Naive thymus-derived CD8-positive, alpha-beta T cell (primary cell): ENCODE data around the gene EMC9. TPM values are rescaled to one million over a fixed set of nuclear protein-coding genes. Genes with fewer than 3 reads are reported as not detected.
A peak's percentile ranks its signal among the peaks of the same experiment; 100 is the strongest.

Source experiments
- ATAC-seq, 2 donors: fragments of 150-1000 bp; cut with Tn5 transposase in 1 of 2; sonication (Bioruptor Pico), chemical (Tn5 transposase) in 1 of 2; 1 replicate in 1 of 2; 2 replicates in 1 of 2; pipeline ENCODE4 v1.10.0; 2021; ENCODE audit warnings: mild to moderate bottlenecking in 2 of 2, moderate library complexity in 2 of 2
- POLR2A ChIA-PET: fragments of 350-600 bp; sonication (Branson Sonifier 250); formaldehyde crosslinking; loops from one replicate; lab custom pipeline; 2021; ENCODE audit warnings: antibody characterized with exemption; lab: Charles Lee
- DNase-seq, 10 donors: peaks; one replicate each; pipeline versions ENCODE4 v3.0.0 to v3.0.0-alpha.2; 2020 to 2022
- H3K27ac Mint-ChIP-seq, 10 donors: one replicate each; pipeline ENCODE4 v1.8.0; 2020 to 2022; ENCODE audit warnings: mild to moderate bottlenecking in 10 of 10, mixed read lengths in 10 of 10, moderate library complexity in 4 of 10, inconsistent platforms in 1 of 10
- H3K27me3 Mint-ChIP-seq, 5 donors: one replicate each; pipeline ENCODE4 v1.8.0; 2021 to 2022; ENCODE audit warnings: mixed read lengths in 5 of 5
- H3K36me3 Mint-ChIP-seq, 3 donors: one replicate each; pipeline ENCODE4 v1.8.0; 2020 to 2022; ENCODE audit warnings: mixed read lengths in 3 of 3, mild to moderate bottlenecking in 2 of 3, inconsistent platforms in 1 of 3
- H3K4me1 Mint-ChIP-seq, 4 donors: one replicate each; pipeline ENCODE4 v1.8.0; 2021 to 2022; ENCODE audit warnings: mixed read lengths in 4 of 4
- H3K4me3 Mint-ChIP-seq, 10 donors: one replicate each; pipeline ENCODE4 v1.8.0; 2020 to 2022; ENCODE audit warnings: mild to moderate bottlenecking in 10 of 10, mixed read lengths in 10 of 10, moderate library complexity in 6 of 10, inconsistent platforms in 1 of 10
- H3K9me3 Mint-ChIP-seq, 9 donors: one replicate each; pipeline ENCODE4 v1.8.0; 2020 to 2022; ENCODE audit warnings: mixed read lengths in 9 of 9, mild to moderate bottlenecking in 3 of 9, inconsistent platforms in 1 of 9, moderate library complexity in 1 of 9
- polyA plus RNA-seq, 3 donors: library from polyadenylated mRNA; unstranded; fragments of 300-500 nt; fragmentation: Illumina TruSeq; gene quantifications; one replicate each; pipeline ENCODE4 v1.2.3, GENCODE V29; 2021
- total RNA-seq, 8 experiments: library from RNA in 2 of 8; stranded (reverse) in 2 of 8; gene quantifications; one replicate each; pipeline ENCODE4 v1.2.3 and lab custom pipeline; 2021 to 2026

Gene EMC9
- total and polyA plus RNA-seq, 5 experiments from 2014 or later: 7.5 to 18.1 (median 9.4) TPM

GRCh38 chr14:24135834-24136683 lies 5.3 kb downstream of the EMC9 start, which contains the start of gene PSME1:
PSME1 (plus strand) TSS chr14:24136194; CDS start chr14:24136263, 69 bp downstream.
- H3K9me3 Mint-ChIP-seq: no peaks in the 10 kb centered on the region
- ATAC-seq: peak; percentile 88 to 94
- H3K4me1 Mint-ChIP-seq: peaks cover 34 to 68% (median 66%) of the 10 kb centered on the region in 4 donors
- POLR2A ChIA-PET: interaction anchor here (0.7 to 9.5 kb wide), 21 partner anchors 8 to 295 kb away, joined by 3 to 177 read pairs (median 4); partner anchors contain the start of genes CHMP4A, DCAF11, GMPR2 and IRF9
- H3K27ac Mint-ChIP-seq: peak within 1 kb of the TSS; percentile 86 to 97 (median 94)
- peaks cover 0 to 19% (median 8%) of the 10 kb centered on the region in 3 donors for H3K36me3 Mint-ChIP-seq
- peak within 1 kb of the TSS; percentile 87 to 98 (median 93) for H3K4me3 Mint-ChIP-seq
- no peaks in the 10 kb centered on the region for H3K27me3 Mint-ChIP-seq
- peak; percentile 88 to 96 (median 94) for DNase-seq

- H3K9me3 Mint-ChIP-seq: no peaks in the 10 kb centered on the region
- DNase-seq: no peak
- peaks cover 33 to 68% (median 63%) of the 10 kb centered on the region in 4 donors for H3K4me1 Mint-ChIP-seq
- peaks cover 0 to 19% (median 8%) of the 10 kb centered on the region in 3 donors for H3K36me3 Mint-ChIP-seq
- peak overlapping the region; percentile 86 to 96 (median 94) for H3K27ac Mint-ChIP-seq
- peak overlapping the region; percentile 87 to 98 (median 93) for H3K4me3 Mint-ChIP-seq
- POLR2A ChIA-PET: interaction anchor here (0.7 to 9.5 kb wide), 18 partner anchors 8 to 295 kb away, joined by 3 to 177 read pairs (median 4); partner anchors contain the start of genes CHMP4A, DCAF11, GMPR2 and IRF9
- H3K27me3 Mint-ChIP-seq: no peaks in the 10 kb centered on the region
- peak in 1 of 2 donors; percentile 4 for ATAC-seq
These were observed 5.9 kb downstream of the EMC9 start for GRCh38 chr14:24135584-24135833.

DNA sequence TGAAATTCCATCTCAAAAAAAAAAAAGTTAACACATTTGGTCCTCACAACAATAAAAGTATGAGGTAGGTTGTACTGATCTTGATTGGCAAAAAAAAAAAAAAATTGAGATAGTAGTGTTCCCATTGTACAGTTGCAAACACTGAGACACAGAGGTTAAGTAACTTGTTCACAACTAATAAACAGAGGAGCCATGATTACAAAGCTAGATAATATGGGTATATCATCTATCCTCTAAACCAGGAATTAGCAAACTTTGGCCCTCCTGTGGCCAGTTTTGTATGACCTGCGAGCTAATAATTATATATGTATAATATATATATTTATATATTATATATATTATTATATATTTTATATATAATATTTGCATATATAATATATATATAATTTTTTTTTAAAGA lies 7.7 kb downstream of the EMC9 start:
- Mint-ChIP-seq H3K4me3 (peak overlapping the region in 1 of 10 donors; percentile 22), H3K27ac (peak overlapping the region in 1 of 10 donors; percentile 18), H3K4me1 (peaks cover 28 to 54% (median 50%) of the 10 kb centered on the region in 4 donors), H3K27me3 (no peaks in the 10 kb centered on the region), H3K9me3 (no peaks in the 10 kb centered on the region), H3K36me3 (peaks cover 0 to 11% (median 5%) of the 10 kb centered on the region in 3 donors)
- ATAC-seq (no peak), DNase-seq (no peak)
- POLR2A ChIA-PET: interaction anchor here (0.7 to 9.5 kb wide), 9 partner anchors 13 to 1205 kb away, joined by 3 to 177 read pairs (median 4); partner anchors contain the start of genes DCAF11, NRL, PRMT5 and PSME2

DNA sequence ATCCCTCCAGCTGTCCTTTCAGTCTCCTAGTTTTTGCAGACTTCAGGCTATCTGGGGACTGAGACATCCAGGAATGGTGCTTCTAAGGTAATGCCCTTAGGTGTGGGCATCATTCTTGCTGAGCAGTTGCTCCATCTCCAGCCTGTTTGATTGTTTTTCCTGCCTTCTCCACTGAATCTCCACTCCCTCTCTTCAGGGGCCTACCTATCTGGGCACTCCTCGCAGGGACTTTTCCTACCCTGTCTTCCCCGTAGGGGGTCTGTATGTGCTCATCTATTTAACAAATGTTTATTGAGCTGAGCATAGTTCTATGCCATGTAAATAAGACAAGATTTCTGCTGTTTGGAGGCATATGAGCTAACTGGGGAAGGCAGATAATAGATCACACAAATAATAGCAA lies 8.4 kb downstream of the EMC9 start:
- peaks cover 25 to 47% (median 44%) of the 10 kb centered on the region in 4 donors for H3K4me1 Mint-ChIP-seq
- POLR2A ChIA-PET: interaction anchor here (1.0 to 9.5 kb wide), 7 partner anchors 8 to 63 kb away, joined by 3 to 177 read pairs (median 4); partner anchors contain the start of genes DCAF11, EMC9, NRL and PSME2
- H3K27ac Mint-ChIP-seq: peak overlapping the region; percentile 74 to 96 (median 93)
- H3K36me3 Mint-ChIP-seq: peaks cover 0 to 4% (median under 1%) of the 10 kb centered on the region in 3 donors
- no peak for ATAC-seq
- no peak for DNase-seq
- H3K9me3 Mint-ChIP-seq: no peaks in the 10 kb centered on the region
- no peaks in the 10 kb centered on the region for H3K27me3 Mint-ChIP-seq
- H3K4me3 Mint-ChIP-seq: peak overlapping the region in 8 of 10 donors; percentile 21 to 85 (median 65)

DNA sequence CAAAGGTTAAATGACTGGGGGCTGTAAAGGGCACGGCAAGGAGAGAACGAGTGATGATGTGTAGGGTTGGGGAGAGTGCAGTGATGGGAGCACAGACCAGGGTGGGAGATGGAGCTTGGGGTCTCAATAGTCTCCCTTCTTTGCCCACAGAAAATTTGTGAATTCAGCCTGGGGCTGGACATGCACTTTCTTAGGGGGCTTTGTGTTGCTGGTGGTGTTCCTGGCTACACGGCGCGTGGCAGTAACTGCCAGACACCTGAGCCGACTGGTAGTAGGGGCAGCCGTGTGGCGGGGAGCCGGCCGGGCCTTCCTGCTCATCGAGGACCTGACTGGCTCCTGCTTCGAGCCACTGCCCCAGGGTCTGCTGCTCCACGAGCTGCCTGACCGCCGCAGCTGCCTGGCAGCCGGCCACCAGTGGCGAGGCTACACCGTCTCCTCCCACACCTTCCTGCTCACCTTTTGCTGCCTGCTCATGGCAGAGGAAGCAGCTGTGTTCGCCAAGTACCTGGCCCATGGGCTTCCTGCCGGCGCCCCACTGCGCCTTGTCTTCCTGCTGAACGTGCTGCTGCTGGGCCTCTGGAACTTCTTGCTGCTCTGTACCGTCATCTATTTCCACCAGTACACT lies 9.2 kb downstream of the EMC9 start:
- Mint-ChIP-seq H3K27me3 (no peaks in the 10 kb centered on the region), H3K4me3 (peak overlapping the region; percentile 21 to 85 (median 71)), H3K9me3 (no peaks in the 10 kb centered on the region), H3K36me3 (peaks cover 0 to 3% (median 0%) of the 10 kb centered on the region in 3 donors), H3K27ac (peak overlapping the region; percentile 74 to 96 (median 93)), H3K4me1 (peaks cover 24 to 42% (median 37%) of the 10 kb centered on the region in 4 donors)
- ATAC-seq (peak; percentile 10 to 16), DNase-seq (peak in 5 of 10 donors; percentile 32 to 47 (median 37))
- POLR2A ChIA-PET: interaction anchor here (1.1 to 9.5 kb wide), 5 partner anchors 9 to 24 kb away, joined by 3 to 177 read pairs (median 7); partner anchors contain the start of genes DCAF11, EMC9, NRL and PSME2

DNA sequence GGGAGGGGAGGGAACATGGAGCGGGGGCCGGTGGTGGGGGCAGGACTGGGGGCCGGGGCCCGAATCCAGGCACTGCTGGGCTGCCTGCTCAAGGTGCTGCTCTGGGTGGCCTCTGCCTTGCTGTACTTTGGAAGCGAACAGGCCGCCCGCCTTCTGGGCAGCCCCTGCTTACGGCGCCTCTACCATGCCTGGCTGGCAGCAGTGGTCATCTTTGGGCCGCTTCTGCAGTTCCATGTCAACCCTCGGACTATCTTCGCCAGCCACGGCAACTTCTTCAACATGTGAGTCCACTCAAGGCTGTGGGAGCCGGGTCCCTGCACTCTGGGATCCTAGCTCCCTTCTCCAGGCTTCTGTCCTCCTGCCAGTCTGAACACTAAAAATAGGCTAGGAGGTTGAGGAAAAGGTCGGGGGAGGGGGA lies 9.8 kb downstream of the EMC9 start:
- H3K4me1 Mint-ChIP-seq: peaks cover 19 to 36% (median 31%) of the 10 kb centered on the region in 4 donors
- peak overlapping the region in 7 of 10 donors; percentile 68 to 96 (median 93) for H3K27ac Mint-ChIP-seq
- peak overlapping the region in 3 of 10 donors; percentile 39 to 85 (median 73) for H3K4me3 Mint-ChIP-seq
- POLR2A ChIA-PET: interaction anchor here (1.1 to 9.5 kb wide), 5 partner anchors 10 to 25 kb away, joined by 3 to 177 read pairs (median 7); partner anchors contain the start of genes DCAF11, EMC9, NRL and PSME2
- H3K27me3 Mint-ChIP-seq: no peaks in the 10 kb centered on the region
- H3K36me3 Mint-ChIP-seq: peaks cover 0 to 2% (median 0%) of the 10 kb centered on the region in 3 donors
- DNase-seq (peak in 1 of 10 donors; percentile 27), ATAC-seq (no peak)
- H3K9me3 Mint-ChIP-seq: no peaks in the 10 kb centered on the region

- DNase-seq: no peak
- H3K9me3 Mint-ChIP-seq: no peaks in the 10 kb centered on the region
- H3K4me1 Mint-ChIP-seq: peaks cover 19 to 34% (median 29%) of the 10 kb centered on the region in 4 donors
- H3K27me3 Mint-ChIP-seq: no peaks in the 10 kb centered on the region
- peaks cover 0 to 2% (median 0%) of the 10 kb centered on the region in 3 donors for H3K36me3 Mint-ChIP-seq
- peak overlapping the region in 8 of 10 donors; percentile 43 to 84 (median 64) for H3K27ac Mint-ChIP-seq
- POLR2A ChIA-PET: interaction anchor here (1.3 to 9.5 kb wide), 2 partner anchors 14 to 21 kb away, joined by 4 to 177 read pairs; partner anchors contain the start of genes DCAF11 and NRL
- ATAC-seq: no peak
- peak overlapping the region in 3 of 10 donors; percentile 45 to 63 (median 53) for H3K4me3 Mint-ChIP-seq
These were observed 10.5 kb downstream of the EMC9 start for GRCh38 chr14:24130717-24131548.

DNA sequence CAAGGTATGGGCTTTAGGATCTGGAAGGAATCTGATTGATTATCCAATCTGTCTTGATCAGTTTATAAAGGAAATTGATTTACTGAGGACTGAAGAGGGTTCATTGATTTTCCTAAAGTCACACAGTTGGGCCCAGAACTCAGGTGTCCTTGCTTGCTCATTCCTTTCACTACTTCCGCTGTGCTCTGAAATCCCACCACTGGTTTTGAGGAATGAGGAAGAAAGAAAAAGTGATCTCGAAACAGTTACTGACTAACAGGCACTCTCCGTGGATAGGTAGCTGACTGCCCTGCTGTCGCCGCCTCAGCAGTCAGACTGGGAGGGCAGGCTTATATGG lies 11.0 kb downstream of the EMC9 start, which contains the start of gene FITM1:
FITM1 (plus strand) TSS at position 280 of the 337 bp plus-strand sequence. CDS start 905 bp downstream, outside the sequence.
- H3K4me1 Mint-ChIP-seq: peaks cover 17 to 31% (median 25%) of the 10 kb centered on the region in 4 donors
- H3K4me3 Mint-ChIP-seq: peak within 1 kb of the TSS in 3 of 10 donors; percentile 45 to 63 (median 53)
- ATAC-seq: no peak
- H3K27ac Mint-ChIP-seq: peak within 1 kb of the TSS in 8 of 10 donors; percentile 43 to 84 (median 64)
- POLR2A ChIA-PET: interaction anchor here (1.0 to 9.5 kb wide), 2 partner anchors 11 to 14 kb away, joined by 3 to 177 read pairs; partner anchors contain the start of genes DCAF11 and NRL
- H3K36me3 Mint-ChIP-seq: peaks cover 0 to 5% (median 0%) of the 10 kb centered on the region in 3 donors
- no peak for DNase-seq
- H3K9me3 Mint-ChIP-seq: no peaks in the 10 kb centered on the region
- H3K27me3 Mint-ChIP-seq: no peaks in the 10 kb centered on the region

DNA sequence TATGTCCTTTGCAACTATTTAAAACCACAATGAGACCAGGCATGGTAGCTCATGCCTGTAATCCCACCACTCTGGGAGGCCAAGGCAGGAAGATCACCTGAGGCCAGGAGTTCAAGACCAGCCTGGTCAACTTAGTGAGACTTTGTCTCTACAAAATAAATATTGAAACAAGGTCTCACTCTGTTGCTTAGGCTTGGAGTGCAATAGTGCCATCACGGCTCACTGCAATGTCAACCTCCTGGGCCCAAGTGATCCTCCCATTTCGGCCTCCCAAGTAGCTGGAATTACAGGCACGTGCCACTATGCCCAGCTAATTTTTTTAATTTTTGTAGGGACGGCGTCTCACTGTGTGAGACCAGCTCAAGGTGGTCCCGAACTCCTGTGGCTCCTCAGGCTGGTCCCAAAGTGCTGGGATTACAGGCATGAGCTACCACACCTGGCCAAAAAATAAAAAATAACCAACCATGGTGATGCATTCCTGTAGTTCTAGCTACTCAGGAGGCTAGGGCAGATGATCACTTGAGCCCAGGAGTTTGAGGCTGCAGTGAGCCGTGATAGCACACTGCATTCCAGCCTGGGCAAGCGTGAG lies 11.9 kb downstream of the EMC9 start:
- POLR2A ChIA-PET: interaction anchor here (0.7 to 1.4 kb wide), 4 partner anchors 10 to 83 kb away, joined by 3 to 6 read pairs (median 3); no protein-coding TSS in a partner anchor
- no peaks in the 10 kb centered on the region for H3K27me3 Mint-ChIP-seq
- no peaks in the 10 kb centered on the region for H3K9me3 Mint-ChIP-seq
- DNase-seq: peak in 1 of 10 donors; percentile 27
- H3K27ac Mint-ChIP-seq: no peak overlapping the region
- H3K4me3 Mint-ChIP-seq: no peak overlapping the region
- no peak for ATAC-seq
- H3K36me3 Mint-ChIP-seq: peaks cover 0 to 9% (median 0%) of the 10 kb centered on the region in 3 donors
- peaks cover 13 to 27% (median 21%) of the 10 kb centered on the region in 4 donors for H3K4me1 Mint-ChIP-seq

- H3K4me1 Mint-ChIP-seq: peaks cover 11 to 31% (median 13%) of the 10 kb centered on the region in 4 donors
- peak overlapping the region in 4 of 10 donors; percentile 12 to 62 (median 38) for H3K27ac Mint-ChIP-seq
- H3K4me3 Mint-ChIP-seq: no peak overlapping the region
- POLR2A ChIA-PET: interaction anchor here (1.5 to 1.7 kb wide), 2 partner anchors 8 to 13 kb away, joined by 4 to 23 read pairs; partner anchors contain the start of genes DCAF11, NRL and PSME1
- H3K9me3 Mint-ChIP-seq: no peaks in the 10 kb centered on the region
- H3K27me3 Mint-ChIP-seq: no peaks in the 10 kb centered on the region
- H3K36me3 Mint-ChIP-seq: peaks cover 0 to 27% (median 1%) of the 10 kb centered on the region in 3 donors
- ATAC-seq: no peak
- DNase-seq: no peak
These were observed 13.7 kb downstream of the EMC9 start for GRCh38 chr14:24127673-24128072.
